Mucosa of descending colon (tissue), 3 donors: ENCODE data around the gene CAMK1. TPM values are rescaled to one million over a fixed set of nuclear protein-coding genes. Genes with fewer than 3 reads are reported as not detected.

Experiments used
- ATAC-seq: fragments of 200-7000 bp; cut with Tn5 transposase; one replicate; pipeline ENCODE4 v1.9.1; 2020; ENCODE audit warnings: mild to moderate bottlenecking, moderate library complexity
- DNase-seq, 3 donors: peaks; one replicate each; pipeline ENCODE4 v3.0.0-alpha.2; 2020
- H3K36me3 ChIP-seq: fragments of 200-600 bp; one replicate; pipeline ENCODE4 v1.8.0; 2021; ENCODE audit warnings: low read depth, mild to moderate bottlenecking
- H3K4me1 ChIP-seq: fragments of 200-600 bp; one replicate; pipeline ENCODE4 v1.8.0; 2021; ENCODE audit warnings: low read depth, mild to moderate bottlenecking
- H3K4me3 ChIP-seq: fragments of 200-600 bp; one replicate; pipeline ENCODE4 v1.8.0; 2021; ENCODE audit warnings: mild to moderate bottlenecking
- H3K9me3 ChIP-seq: fragments of 200-600 bp; one replicate; pipeline ENCODE4 v1.8.0; 2021; ENCODE audit warnings: mild to moderate bottlenecking
- intact Hi-C, 2 donors: fragments of 100-400 bp; cut with DNase I in 1 of 2; cut with micrococcal nuclease in 1 of 2; formaldehyde crosslinking; loops; one replicate each; pipeline versions ENCODE4 v1.11.0 to v1.11.1; 2022; cut with DNase I, micrococcal nuclease
- total RNA-seq, 3 donors: library from RNA; stranded (reverse); fragmentation: NEBNext Ultra II Directional in 2 of 3; extraction: Animal tissue kit (Norgen Biotek cat#: 25700) in 2 of 3; gene quantifications; one replicate each; pipeline versions ENCODE4 v1.2.1 to v1.2.4, GENCODE V29; 2021 to 2023
- TF ChIP-seq, protein P1 (sequence below): fragments of 200-600 bp; IDR thresholded peaks from one replicate; pipeline ENCODE4 v1.8.0; 2022; ENCODE audit warnings: antibody characterized with exemption, mild to moderate bottlenecking
- donor health status: DM: no; HTN: no; CAD: no; lungs with moderate emphysema.
- donor health status: DM: no; HTN: no; CAD: no.
- donor health status: DM: no; HTN: yes; CAD: no.

CAMK1 gene
- total RNA-seq, 3 donors from 2014 or later: 5.7 to 35.8 (median 10.1) TPM

DNA sequence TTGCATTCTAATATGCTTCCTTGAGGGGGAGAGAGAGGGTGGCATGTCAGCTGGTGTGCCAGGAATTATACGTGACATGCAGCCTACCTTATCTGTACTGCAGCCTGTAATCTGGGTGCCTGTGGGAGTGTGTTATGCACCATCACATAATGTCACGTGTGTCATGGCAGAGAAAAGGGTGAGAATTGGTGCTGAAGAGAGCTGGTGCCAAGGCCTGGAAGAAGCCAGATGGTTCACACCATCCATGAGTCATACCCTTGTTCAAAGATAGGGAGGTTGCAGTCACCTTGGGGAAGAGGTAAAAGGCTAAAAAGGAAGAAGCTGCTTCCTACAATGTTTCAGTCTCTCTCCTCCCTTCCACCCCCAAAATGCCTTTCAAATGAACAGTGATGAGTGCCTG, 32.9 kb downstream of the CAMK1 start:
- no peak for ATAC-seq
- H3K36me3 ChIP-seq: peaks cover 21% of the 10 kb centered on the region

DNA sequence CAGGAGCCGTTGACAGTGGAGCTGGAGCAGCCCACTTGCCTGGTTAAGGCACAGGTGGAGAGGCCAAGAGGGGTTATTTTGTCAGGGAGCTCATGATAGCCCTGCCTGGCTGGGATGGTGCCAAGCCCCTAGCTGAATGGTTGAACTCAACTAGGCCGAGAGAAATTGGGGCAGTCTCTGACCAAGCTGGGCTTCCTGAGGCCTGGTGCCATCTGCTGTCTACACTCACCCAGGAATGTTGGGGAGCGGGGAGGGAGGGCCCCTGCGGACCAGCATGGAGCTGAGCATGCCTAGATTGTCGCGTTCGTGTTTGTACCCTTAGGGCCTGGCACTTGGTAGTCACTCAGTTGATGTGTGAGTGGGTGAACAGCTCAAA, 37.0 kb downstream of the CAMK1 start:
- intact Hi-C loops: no loop called here
- TF ChIP-seq, protein P1, sequence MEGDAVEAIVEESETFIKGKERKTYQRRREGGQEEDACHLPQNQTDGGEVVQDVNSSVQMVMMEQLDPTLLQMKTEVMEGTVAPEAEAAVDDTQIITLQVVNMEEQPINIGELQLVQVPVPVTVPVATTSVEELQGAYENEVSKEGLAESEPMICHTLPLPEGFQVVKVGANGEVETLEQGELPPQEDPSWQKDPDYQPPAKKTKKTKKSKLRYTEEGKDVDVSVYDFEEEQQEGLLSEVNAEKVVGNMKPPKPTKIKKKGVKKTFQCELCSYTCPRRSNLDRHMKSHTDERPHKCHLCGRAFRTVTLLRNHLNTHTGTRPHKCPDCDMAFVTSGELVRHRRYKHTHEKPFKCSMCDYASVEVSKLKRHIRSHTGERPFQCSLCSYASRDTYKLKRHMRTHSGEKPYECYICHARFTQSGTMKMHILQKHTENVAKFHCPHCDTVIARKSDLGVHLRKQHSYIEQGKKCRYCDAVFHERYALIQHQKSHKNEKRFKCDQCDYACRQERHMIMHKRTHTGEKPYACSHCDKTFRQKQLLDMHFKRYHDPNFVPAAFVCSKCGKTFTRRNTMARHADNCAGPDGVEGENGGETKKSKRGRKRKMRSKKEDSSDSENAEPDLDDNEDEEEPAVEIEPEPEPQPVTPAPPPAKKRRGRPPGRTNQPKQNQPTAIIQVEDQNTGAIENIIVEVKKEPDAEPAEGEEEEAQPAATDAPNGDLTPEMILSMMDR: no peak
- no peak for ATAC-seq
- Histone ChIP-seq H3K4me1 (peaks cover 18% of the 10 kb centered on the region), H3K4me3 (no peak overlapping the region), H3K36me3 (no peaks in the 10 kb centered on the region), H3K9me3 (no peaks in the 10 kb centered on the region)
- DNase-seq: no peak

More for the DNA sequence above, 32.9 kb downstream of the CAMK1 start:
- Histone ChIP-seq H3K9me3 (no peaks in the 10 kb centered on the region), H3K4me1 (peaks cover 13% of the 10 kb centered on the region), H3K4me3 (no peak overlapping the region)
- intact Hi-C loops: no loop called here
- no peak for DNase-seq
- TF ChIP-seq, protein P1: no peak

DNA sequence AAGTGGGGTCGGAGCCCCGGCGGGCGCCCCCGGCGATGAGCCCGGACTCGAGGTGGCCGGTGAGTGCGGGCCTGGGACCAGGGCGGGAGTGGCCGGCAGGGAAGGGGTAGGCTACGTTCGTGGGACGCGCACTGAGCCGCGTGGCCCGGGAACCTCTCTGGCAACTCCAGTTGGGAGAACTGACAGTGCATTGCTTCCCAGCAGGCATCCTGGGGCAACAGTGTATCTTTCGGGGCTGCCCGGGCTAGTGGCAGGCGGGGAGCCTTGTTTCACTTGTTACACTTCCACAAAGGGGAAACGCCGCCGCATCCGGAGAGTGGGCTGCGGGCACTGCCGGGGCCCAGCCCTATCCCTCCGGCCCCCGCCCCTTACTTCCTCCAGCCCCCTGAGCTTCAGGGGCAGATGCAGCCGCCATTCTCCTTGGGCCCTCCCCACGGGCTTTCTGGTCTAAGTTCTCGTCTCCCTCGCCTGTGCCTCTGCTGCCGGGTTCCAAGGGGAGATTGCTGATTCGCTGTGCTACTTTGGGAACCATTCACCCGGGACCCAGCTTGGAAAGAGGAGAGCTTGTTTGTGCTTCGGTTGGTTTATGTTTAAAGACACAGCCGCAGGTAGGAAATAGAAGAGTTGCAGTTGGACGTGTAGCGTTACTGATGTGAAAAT, 37.5 kb downstream of the CAMK1 start:
- H3K9me3 ChIP-seq: no peaks in the 10 kb centered on the region
- H3K36me3 ChIP-seq: no peaks in the 10 kb centered on the region
- intact Hi-C loops: no loop called here
- TF ChIP-seq, protein P1: no peak
- peak overlapping the region; percentile 100 for H3K4me3 ChIP-seq
- peaks cover 18% of the 10 kb centered on the region for H3K4me1 ChIP-seq
- DNase-seq (peak in 2 of 3 donors; percentile 30 to 75), ATAC-seq (peak; percentile 5)

DNA sequence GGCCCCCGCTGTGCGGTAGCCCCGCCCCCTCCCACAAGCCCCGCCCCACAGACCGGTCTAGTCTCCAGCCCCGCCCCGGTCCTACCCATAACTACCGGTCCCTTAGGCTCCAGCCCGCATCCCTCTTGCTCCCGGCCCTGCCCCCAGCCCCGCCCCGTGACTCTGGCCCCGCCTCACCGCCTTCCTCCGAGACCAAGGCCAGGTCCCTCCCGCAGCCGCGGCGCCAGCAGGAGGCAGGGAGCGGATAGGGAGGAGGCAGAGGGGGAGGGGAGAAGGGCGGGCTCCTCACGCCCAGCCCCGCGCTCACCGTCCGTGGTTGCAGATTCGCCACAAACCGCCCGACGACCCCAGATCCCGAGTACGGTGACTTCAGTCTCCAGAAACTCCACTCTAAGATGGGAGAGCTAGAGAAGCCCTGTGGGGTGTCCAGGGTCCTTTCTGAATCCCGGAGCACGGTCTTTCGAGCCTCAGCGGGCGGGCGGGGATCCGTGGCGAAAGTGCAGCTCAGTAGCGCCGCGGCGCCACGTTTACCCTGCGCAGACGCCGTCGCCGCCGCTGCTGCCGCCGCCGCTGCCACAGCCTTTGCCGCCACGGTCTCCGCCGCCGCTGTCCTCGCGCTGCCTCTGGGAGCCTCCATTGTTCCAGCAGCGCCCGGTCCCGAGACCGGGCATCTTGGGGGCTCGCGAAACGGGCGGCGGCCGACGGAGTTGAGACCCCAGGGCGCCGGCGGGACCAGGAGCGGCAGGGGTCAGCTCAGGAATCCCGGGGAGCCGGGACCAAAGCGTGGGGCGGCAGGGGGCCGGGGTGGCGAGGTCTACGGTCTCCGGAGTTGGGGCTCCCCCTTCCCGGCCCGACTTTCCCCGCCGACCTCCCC, 38.3 kb downstream of the CAMK1 start, which contains the start of gene BRPF1:
Gene BRPF1, plus strand, starts transcription at position 530 of the 874 bp plus-strand sequence. CDS start 2,406 bp downstream, outside the sequence.
- H3K4me3 ChIP-seq: peak within 1 kb of the TSS; percentile 100
- ATAC-seq (peak; percentile 97), DNase-seq (peak; percentile 100)
- H3K9me3 ChIP-seq: no peaks in the 10 kb centered on the region
- intact Hi-C loops: no loop called here
- H3K4me1 ChIP-seq: peaks cover 18% of the 10 kb centered on the region
- no peaks in the 10 kb centered on the region for H3K36me3 ChIP-seq
- TF ChIP-seq, protein P1: no peak

DNA sequence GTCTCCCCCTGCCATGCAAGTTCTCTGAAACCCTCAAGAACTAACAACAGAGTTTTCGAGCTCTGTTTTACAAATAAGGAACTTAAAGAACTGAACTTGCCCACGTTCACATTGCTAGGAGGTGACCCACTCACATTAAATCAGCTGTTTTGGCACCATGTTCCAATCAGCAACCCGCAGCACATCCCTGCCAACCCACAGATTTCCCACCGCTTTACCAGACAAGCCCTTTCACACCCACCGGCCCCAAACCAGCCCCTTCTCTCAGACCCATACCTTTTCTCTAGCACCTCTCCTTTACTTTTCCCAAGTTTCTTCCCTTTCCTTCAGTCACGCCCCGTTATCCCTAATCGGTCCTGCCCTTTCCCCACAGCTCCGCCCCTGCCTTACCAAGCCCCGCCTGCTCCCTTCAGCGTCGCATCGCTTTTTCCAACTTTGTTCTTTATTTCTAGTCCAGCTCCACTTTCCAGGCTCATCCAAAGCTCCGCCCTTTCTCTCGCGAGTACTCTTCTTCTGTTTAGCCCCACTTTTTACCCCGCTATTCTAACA, 39.0 kb downstream of the CAMK1 start:
- intact Hi-C loops: no loop called here

More for the DNA sequence above, 39.0 kb downstream of the CAMK1 start:
- TF ChIP-seq, protein P1: no peak
- H3K36me3 ChIP-seq: no peaks in the 10 kb centered on the region
- H3K4me3 ChIP-seq: peak overlapping the region; percentile 22
- peak; percentile 67 for ATAC-seq
- H3K4me1 ChIP-seq: peaks cover 18% of the 10 kb centered on the region
- DNase-seq: no peak
- H3K9me3 ChIP-seq: no peaks in the 10 kb centered on the region
